ENCODE measurements around the gene ECHDC3.

Gene ECHDC3

GRCh38 chr10:11748866-11749265 is 6.7 kb downstream of the ECHDC3 start:
- DNase-seq (ENCODE audit: low read depth): no peak

GRCh38 chr10:11750420-11750819 is 8.2 kb downstream of the ECHDC3 start:
- DNase-seq (ENCODE audit: low read depth): no peak

- no peak for DNase-seq (ENCODE audit: low read depth)
Measured at GRCh38 chr10:11754173-11754572, 12.0 kb downstream of the ECHDC3 start.

GRCh38 chr10:11754620-11755019 is 12.4 kb downstream of the ECHDC3 start:
- no peak for DNase-seq (ENCODE audit: low read depth)

- no peak for DNase-seq (ENCODE audit: low read depth)
Measured at GRCh38 chr10:11755512-11756263, 13.5 kb downstream of the ECHDC3 start.

- DNase-seq (ENCODE audit: low read depth): no peak
Measured at GRCh38 chr10:11756766-11757315, 14.7 kb downstream of the ECHDC3 start.

GRCh38 chr10:11757454-11757820 is 15.3 kb downstream of the ECHDC3 start:
- no peak for DNase-seq (ENCODE audit: low read depth)

GRCh38 chr10:11757821-11758463 is 15.8 kb downstream of the ECHDC3 start:
- peak; percentile 80 for DNase-seq (ENCODE audit: low read depth)

GRCh38 chr10:11758527-11759236 is 16.5 kb downstream of the ECHDC3 start:
- no peak for DNase-seq (ENCODE audit: low read depth)

GRCh38 chr10:11759347-11759746 is 17.2 kb downstream of the ECHDC3 start:
- DNase-seq (ENCODE audit: low read depth): no peak

- no peak for DNase-seq (ENCODE audit: low read depth)
Measured at GRCh38 chr10:11760151-11760550, 18.0 kb downstream of the ECHDC3 start.

- no peak for DNase-seq (ENCODE audit: low read depth)
Measured at GRCh38 chr10:11760861-11761260, 18.7 kb downstream of the ECHDC3 start.

GRCh38 chr10:11761431-11761830 is 19.2 kb downstream of the ECHDC3 start:
- no peak for DNase-seq (ENCODE audit: low read depth)

- no peak for DNase-seq (ENCODE audit: low read depth)
Measured at GRCh38 chr10:11762706-11763500, 20.7 kb downstream of the ECHDC3 start.

- no peak for DNase-seq (ENCODE audit: low read depth)
Measured at GRCh38 chr10:11763501-11763861, 21.3 kb downstream of the ECHDC3 start.

- no peak for DNase-seq (ENCODE audit: low read depth)
Measured at GRCh38 chr10:11765141-11765540, 23.0 kb downstream of the ECHDC3 start.

- no peak for DNase-seq (ENCODE audit: low read depth)
Measured at GRCh38 chr10:11772575-11773288, 30.6 kb downstream of the ECHDC3 start.

GRCh38 chr10:11773761-11774441 is 31.7 kb downstream of the ECHDC3 start:
- DNase-seq (ENCODE audit: low read depth): no peak

GRCh38 chr10:11775412-11775811 is 33.2 kb downstream of the ECHDC3 start:
- DNase-seq (ENCODE audit: low read depth): no peak

GRCh38 chr10:11776080-11776479 is 33.9 kb downstream of the ECHDC3 start:
- no peak for DNase-seq (ENCODE audit: low read depth)

GRCh38 chr10:11781114-11781513 is 38.9 kb downstream of the ECHDC3 start:
- no peak for DNase-seq (ENCODE audit: low read depth)

Measured in activated T-cell treated with anti-CD3 and anti-CD28 coated beads for 24 hours (primary cell).